Iris pigment epithelial cell (primary cell): ENCODE measurements around the gene NARS2.

ENCODE experiments used
- DNase-seq: peaks from one replicate; pipeline ENCODE4 v3.0.0-alpha.2; 2011; ENCODE audit warnings: low read depth

Gene NARS2

DNA sequence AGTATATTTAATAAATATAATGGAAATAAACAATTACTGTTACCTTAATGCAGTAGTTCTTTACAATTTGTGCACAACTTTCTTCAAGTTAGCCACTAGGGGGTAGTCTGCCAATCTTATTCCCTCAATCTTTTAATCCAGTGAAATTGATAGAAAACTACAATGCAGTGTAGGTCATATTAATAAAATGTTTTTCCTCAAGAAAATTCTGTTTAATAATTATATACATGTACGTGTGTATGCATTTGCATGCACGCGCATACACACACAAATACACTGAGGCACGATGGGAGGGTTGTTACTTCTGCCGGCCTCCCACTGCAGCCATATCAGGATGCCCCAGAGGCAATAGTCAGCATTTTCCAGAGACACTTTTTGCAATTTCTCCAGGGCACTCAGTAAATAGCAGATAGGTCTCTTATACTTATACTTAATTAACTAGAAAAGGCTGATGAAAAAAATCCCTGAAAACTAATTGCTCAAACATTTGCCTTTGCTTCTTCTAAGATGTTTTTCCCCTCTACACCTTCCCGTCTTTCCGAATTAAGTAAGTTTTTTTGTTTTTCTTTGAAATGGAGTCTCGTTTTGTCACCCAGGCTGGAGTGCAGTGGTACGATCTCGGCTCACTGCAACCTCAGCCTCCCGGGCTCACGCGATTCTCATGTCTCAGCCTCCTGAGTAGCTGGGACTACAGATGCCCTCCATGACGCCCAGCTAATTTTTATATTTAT is 160.2 kb downstream of the NARS2 start:
- peak; percentile 39 for DNase-seq

DNA sequence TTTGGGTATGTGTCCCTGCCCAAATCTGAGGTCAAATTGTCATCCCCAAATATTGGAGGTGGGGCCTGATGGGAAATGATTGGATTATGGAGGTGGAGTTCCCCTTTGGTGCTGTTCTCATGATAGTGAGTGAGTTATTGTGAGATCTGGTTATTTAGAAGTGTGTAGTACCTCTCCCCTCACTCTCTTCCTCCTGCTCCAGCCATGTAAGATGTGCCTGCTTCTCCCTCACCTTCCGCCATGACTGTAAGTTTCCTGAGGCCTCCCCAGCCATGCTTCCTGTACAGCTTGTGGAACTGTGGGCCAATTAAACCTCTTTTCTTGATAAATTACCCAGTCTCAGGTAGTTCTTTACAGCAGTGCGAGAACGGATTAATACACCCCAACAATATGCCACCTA is 166.0 kb downstream of the NARS2 start:
- DNase-seq, result no peak

- no peak for DNase-seq
Measured at GRCh38 chr11:78406568-78407196, 168.0 kb downstream of the NARS2 start.

- no peak for DNase-seq
Measured at GRCh38 chr11:78405805-78406204, 168.9 kb downstream of the NARS2 start.

- no peak for DNase-seq
Measured at GRCh38 chr11:78403781-78404180, 170.9 kb downstream of the NARS2 start.

DNA sequence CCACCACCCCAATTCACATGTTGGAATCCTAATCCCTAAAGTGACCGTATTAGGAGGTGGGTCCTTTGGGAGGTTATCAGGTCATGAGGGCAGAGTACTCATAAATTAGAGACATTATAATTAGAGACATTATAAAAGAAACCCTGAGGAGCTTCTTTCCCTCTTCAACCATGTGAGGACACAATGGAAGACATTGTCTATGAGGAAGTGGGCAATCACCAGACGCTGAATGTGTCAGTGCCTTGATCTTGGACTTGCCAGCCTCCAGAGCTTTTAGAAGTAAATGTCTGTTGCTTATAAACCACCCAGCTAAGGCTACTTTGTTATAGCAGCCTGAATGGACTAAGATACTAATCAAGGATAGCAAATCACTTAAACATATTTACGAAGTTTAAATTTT is 171.8 kb downstream of the NARS2 start:
- no peak for DNase-seq

GRCh38 chr11:78400702-78401101 is 174.0 kb downstream of the NARS2 start:
- DNase-seq, result no peak

- no peak for DNase-seq
Measured at GRCh38 chr11:78400116-78400515, 174.5 kb downstream of the NARS2 start.

DNA sequence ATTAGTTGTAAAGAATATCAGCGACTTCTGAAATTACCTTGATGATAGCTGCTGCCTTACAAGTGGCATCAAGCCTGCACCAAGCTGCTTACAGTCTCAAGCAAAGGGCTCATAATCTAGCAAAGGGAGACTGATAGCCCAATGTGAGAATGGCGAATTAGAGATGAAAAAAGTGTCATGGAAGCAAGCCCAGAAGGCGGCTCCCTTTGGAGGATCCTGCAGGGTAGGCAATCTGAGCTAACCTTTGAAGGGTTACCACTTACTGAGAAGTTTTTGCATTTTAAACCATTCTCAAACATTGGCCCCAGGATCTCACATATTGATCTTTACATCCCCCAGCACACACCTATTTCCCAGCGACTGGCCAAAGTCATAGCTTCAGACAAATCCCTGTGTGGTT is 175.5 kb downstream of the NARS2 start:
- no peak for DNase-seq

GRCh38 chr11:78398715-78399114 is 175.9 kb downstream of the NARS2 start:
- no peak for DNase-seq

DNA sequence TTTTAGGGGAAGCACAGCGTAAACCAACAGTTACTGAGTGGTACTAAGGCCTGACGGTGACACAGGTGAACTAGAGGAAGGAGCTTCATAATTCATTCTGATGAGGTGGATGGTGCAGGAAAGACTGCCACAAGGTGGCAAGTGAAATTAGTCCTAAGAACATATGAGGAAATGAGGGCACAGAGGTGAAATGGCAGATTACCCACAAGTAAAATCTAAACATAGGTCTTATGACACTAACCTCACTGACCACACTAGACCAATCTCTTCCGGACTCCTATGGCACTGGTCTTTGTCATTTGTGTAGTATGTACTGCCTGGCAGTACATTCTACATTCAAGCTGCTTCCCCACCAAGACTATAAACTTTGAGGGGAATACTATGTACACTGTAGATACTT is 177.3 kb downstream of the NARS2 start:
- DNase-seq, result no peak

GRCh38 chr11:78395597-78395996 is 179.1 kb downstream of the NARS2 start:
- DNase-seq, result no peak

DNA sequence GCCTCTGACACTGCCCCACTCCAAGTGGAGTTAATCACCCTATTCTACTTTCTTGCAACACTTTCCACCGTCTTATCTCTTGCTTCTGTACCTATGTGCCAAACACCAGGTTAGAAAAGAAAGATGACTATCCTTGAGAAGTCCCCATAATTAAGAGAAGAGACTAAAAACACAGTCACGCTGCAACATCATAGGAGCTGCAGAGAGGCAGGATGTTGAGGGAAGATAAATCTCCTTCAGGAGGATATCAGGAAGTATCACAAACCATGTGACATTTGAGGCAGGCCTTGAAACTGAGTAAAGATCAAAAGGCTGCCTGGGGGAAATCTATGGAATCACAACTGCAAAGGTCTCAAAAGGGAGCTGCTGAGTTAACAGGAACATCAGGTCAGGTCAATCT is 181.8 kb downstream of the NARS2 start:
- DNase-seq, result no peak

DNA sequence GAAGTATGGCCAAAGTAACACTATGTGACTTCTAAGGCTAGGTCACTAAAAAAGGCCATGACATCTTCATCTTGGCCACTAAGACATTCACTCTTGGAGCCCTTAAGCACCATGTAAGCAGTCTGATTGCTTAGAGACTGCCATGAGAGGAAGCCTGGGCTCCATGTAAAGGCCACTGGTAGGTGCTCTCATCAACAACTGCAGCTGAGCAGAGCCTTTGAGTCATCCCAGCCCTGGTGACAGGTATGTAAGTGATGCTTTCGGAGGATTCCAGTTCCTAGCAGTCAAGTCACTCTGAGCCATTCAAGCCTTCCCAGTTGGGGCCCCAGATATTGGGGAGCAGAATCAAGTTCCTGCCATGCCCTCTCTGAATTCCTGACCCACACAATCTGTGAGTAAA is 183.2 kb downstream of the NARS2 start:
- DNase-seq, result no peak

DNA sequence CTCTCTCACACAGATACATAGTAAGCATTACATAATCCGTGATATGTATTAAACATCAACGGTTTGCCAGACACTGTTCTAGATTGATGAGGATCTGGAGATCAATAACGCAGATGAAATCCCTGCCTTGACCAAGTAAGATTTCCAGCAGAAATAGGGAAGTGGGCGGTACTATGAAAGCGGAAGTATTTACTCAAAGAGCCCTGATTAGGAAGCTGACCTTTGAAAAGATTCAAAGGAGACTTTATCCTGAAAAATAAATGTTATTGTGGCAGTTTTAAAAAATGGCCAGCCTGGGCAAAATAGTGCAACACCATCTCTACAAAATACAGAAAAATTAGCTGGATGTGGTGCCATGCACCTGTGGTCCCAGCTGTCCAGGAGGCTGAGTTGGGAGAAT is 183.9 kb downstream of the NARS2 start:
- DNase-seq, result no peak

GRCh38 chr11:78386215-78386941 is 188.3 kb downstream of the NARS2 start:
- no peak for DNase-seq
